Activated CD8-positive, alpha-beta T cell treated with anti-CD3 and anti-CD28 coated beads for 36 hours (primary cell): ENCODE data around the gene COL8A1. TPM values are rescaled to one million over a fixed set of nuclear protein-coding genes. Genes with fewer than 3 reads are reported as not detected.

Source experiments
- ATAC-seq: fragments of 200-7000 bp; cut with Tn5 transposase; one replicate; pipeline ENCODE4 v1.10.0; 2021; ENCODE audit warnings: mild to moderate bottlenecking, moderate library complexity
- CTCF ChIA-PET: fragments of 350-600 bp; sonication (Branson Sonifier 250); formaldehyde crosslinking; loops from one replicate; lab custom pipeline; 2021; ENCODE audit warnings: antibody characterized with exemption; lab: Charles Lee
- POLR2A ChIA-PET: fragments of 350-600 bp; sonication (Branson Sonifier 250); formaldehyde crosslinking; loops from one replicate; lab custom pipeline; 2021; ENCODE audit warnings: antibody characterized with exemption; lab: Charles Lee
- DNase-seq: peaks from one replicate; pipeline ENCODE4 v3.0.0-alpha.2; 2020
- H3K27ac Mint-ChIP-seq: one replicate; pipeline ENCODE4 v1.8.0; 2021; ENCODE audit warnings: mild to moderate bottlenecking, mixed read lengths
- H3K27me3 Mint-ChIP-seq: one replicate; pipeline ENCODE4 v1.8.0; 2021; ENCODE audit warnings: mixed read lengths
- H3K36me3 Mint-ChIP-seq: one replicate; pipeline ENCODE4 v1.8.0; 2021; ENCODE audit warnings: low read depth, mixed read lengths
- H3K4me1 Mint-ChIP-seq: one replicate; pipeline ENCODE4 v1.8.0; 2021; ENCODE audit warnings: low read depth, mixed read lengths
- H3K4me3 Mint-ChIP-seq: one replicate; pipeline ENCODE4 v1.8.0; 2021; ENCODE audit warnings: mild to moderate bottlenecking, moderate library complexity, mixed read lengths
- H3K9me3 Mint-ChIP-seq: one replicate; pipeline ENCODE4 v1.8.0; 2021; ENCODE audit warnings: mixed read lengths
- intact Hi-C: fragments of 100-400 bp; cut with micrococcal nuclease; formaldehyde crosslinking; loops from one replicate; pipeline ENCODE4 v1.10.0; 2022
- total RNA-seq, 2 experiments: library from RNA; stranded (reverse); gene quantifications; one replicate each; pipeline ENCODE4 v1.2.3, GENCODE V29; 2021
- TF ChIP-seq, protein P1 (sequence below): fragments of 200-600 bp; IDR thresholded peaks from one replicate; pipeline ENCODE4 v1.8.0; 2022; ENCODE audit warnings: antibody characterized with exemption, mild to moderate bottlenecking

COL8A1 gene
- total RNA-seq, 2 experiments from 2014 or later, result not detected

DNA sequence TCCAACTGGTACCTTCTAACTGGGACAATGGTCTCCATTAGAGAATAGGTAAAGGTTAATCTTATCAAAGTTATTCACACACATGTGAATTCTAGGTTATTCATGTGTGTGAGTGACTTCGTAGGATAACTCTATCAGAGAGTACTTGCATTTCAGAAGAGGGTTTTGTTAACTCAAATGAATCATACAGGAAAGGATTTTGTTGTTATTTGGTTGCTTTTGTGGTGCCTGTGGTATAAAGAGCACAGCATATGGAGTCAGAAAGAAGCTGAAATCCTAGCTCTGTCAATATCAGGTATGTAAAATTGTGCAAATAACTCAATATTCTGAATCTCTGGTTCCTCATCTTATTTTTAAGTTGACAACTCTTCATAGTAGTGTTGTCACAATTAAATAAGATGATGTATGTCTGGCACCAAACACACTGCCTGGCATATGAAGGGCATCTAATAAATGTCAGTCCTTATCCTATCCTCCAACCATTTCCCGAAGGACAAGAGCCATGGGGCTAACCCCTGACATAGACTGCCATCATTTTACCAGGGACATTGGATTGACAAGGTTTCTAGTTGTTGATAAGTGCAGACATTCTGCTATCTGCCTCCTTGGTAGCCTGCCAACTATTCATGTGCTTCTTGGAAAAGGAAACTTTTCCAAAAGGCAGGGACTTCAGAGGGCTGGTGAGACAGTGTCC is 130.6 kb downstream of the COL8A1 start:
- CTCF ChIA-PET, result interaction anchor here (1.0 kb wide), 1 partner anchor 124 kb away, joined by 3 read pairs; no protein-coding TSS in a partner anchor
- TF ChIP-seq, protein P1, sequence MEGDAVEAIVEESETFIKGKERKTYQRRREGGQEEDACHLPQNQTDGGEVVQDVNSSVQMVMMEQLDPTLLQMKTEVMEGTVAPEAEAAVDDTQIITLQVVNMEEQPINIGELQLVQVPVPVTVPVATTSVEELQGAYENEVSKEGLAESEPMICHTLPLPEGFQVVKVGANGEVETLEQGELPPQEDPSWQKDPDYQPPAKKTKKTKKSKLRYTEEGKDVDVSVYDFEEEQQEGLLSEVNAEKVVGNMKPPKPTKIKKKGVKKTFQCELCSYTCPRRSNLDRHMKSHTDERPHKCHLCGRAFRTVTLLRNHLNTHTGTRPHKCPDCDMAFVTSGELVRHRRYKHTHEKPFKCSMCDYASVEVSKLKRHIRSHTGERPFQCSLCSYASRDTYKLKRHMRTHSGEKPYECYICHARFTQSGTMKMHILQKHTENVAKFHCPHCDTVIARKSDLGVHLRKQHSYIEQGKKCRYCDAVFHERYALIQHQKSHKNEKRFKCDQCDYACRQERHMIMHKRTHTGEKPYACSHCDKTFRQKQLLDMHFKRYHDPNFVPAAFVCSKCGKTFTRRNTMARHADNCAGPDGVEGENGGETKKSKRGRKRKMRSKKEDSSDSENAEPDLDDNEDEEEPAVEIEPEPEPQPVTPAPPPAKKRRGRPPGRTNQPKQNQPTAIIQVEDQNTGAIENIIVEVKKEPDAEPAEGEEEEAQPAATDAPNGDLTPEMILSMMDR, result no peak
- Mint-ChIP-seq H3K36me3 (no peaks in the 10 kb centered on the region), H3K27me3 (peaks cover 5% of the 10 kb centered on the region), H3K4me1 (no peaks in the 10 kb centered on the region), H3K4me3 (no peak overlapping the region), H3K27ac (no peak overlapping the region), H3K9me3 (no peaks in the 10 kb centered on the region)
- no peak for DNase-seq
- POLR2A ChIA-PET, result no interaction called here
- no peak for ATAC-seq
- intact Hi-C loops, result no loop called here

DNA sequence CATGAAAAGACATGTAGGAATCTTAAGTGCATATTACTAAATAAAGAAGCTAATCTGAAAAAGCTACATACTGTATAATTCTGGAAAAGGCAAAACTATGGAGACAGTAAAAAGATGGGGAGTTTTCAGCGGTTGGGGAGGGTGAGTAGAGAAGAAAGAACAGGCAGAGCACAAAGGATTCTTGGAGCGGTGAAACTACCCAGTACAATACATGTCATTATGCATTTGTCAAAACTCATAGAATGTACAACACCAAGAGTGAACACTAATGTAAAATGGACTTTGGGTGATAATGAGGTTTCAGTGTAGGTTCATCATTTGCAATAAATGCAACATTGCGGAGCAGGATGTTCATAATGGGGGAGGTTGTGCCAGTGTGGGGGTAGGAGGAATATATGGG is 133.8 kb downstream of the COL8A1 start:
- ATAC-seq (no peak), DNase-seq (no peak)
- H3K4me1 Mint-ChIP-seq, result no peaks in the 10 kb centered on the region
- H3K4me3 Mint-ChIP-seq, result no peak overlapping the region
- TF ChIP-seq, protein P1, result no peak
- intact Hi-C loops, result no loop called here
- H3K27me3 Mint-ChIP-seq, result peaks cover 4% of the 10 kb centered on the region
- H3K9me3 Mint-ChIP-seq, result no peaks in the 10 kb centered on the region
- POLR2A ChIA-PET, result no interaction called here
- CTCF ChIA-PET, result no interaction called here
- no peak overlapping the region for H3K27ac Mint-ChIP-seq
- no peaks in the 10 kb centered on the region for H3K36me3 Mint-ChIP-seq

GRCh38 chr3:99772671-99773070 is 134.3 kb downstream of the COL8A1 start:
- TF ChIP-seq, protein P1, result no peak
- Mint-ChIP-seq H3K27me3 (peaks cover 6% of the 10 kb centered on the region), H3K9me3 (no peaks in the 10 kb centered on the region), H3K4me3 (no peak overlapping the region), H3K4me1 (no peaks in the 10 kb centered on the region), H3K27ac (no peak overlapping the region), H3K36me3 (no peaks in the 10 kb centered on the region)
- CTCF ChIA-PET, result no interaction called here
- DNase-seq, result no peak
- ATAC-seq, result no peak
- intact Hi-C loops, result no loop called here
- POLR2A ChIA-PET, result no interaction called here

DNA sequence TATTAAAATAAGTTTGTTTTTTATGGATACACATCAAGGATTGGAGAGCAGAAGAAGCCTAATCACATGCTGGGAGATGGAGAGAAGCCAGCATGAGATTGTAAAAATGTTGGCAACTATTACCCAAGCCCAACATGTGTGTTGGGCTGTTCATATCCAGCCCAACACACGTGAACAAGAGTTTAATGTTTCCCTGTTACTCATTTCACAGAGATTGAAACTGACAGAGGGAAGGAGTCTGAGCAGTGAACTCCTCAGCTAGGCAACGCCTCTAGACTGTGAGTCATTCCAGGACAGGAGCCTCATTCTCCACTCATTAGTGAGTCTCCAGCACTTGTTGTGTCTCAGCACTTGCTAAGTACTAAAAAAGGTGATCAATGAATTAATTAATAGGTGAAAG is 136.1 kb downstream of the COL8A1 start:
- POLR2A ChIA-PET, result no interaction called here
- CTCF ChIA-PET, result no interaction called here
- peak; percentile 2 for DNase-seq
- no peaks in the 10 kb centered on the region for H3K9me3 Mint-ChIP-seq
- ATAC-seq, result peak; percentile 49
- H3K4me1 Mint-ChIP-seq, result no peaks in the 10 kb centered on the region
- H3K27ac Mint-ChIP-seq, result no peak overlapping the region
- peaks cover 12% of the 10 kb centered on the region for H3K27me3 Mint-ChIP-seq
- no peak overlapping the region for H3K4me3 Mint-ChIP-seq
- TF ChIP-seq, protein P1, result no peak
- intact Hi-C loops, result no loop called here
- H3K36me3 Mint-ChIP-seq, result no peaks in the 10 kb centered on the region

DNA sequence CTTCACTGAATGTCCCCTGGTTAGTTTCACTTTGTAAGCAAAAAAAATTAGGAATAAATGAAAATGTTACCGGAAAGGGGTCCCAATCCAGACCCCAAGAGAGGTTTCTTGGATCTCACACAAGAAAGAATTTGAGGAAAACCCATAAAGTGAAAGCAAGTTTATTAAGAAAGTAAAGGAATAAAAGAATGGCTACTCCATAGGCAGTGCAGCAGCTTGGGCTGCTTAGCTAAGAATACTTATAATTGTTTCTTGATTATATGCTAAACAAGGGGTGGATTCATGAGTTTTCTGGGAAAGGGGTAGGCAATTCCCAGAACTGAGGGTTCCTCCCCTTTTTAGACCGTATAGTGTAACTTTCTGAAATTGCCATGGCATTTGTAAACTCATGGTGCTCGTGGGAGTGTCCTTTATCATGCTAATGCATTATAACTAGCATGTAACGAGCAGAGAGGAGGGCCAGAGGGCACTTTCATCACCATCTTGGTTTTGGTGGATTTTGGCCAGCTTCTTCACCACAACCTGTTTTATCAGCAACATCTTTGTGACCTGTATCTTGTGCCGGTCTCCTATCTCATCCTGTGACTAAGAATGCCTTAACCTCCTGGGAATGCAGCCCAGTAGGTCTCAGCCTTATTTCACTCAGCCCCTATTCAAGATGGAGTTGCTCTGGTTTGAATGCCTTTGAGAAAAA is 138.3 kb downstream of the COL8A1 start:
- Mint-ChIP-seq H3K9me3 (no peaks in the 10 kb centered on the region), H3K4me3 (no peak overlapping the region), H3K27ac (no peak overlapping the region), H3K36me3 (no peaks in the 10 kb centered on the region), H3K27me3 (peaks cover 24% of the 10 kb centered on the region), H3K4me1 (no peaks in the 10 kb centered on the region)
- ChIA-PET CTCF (interaction anchor here (1.3 to 1.6 kb wide), 2 partner anchors 12 to 32 kb away, joined by 3 to 4 read pairs; no protein-coding TSS in a partner anchor), POLR2A (no interaction called here)
- DNase-seq, result no peak
- intact Hi-C loops, result no loop called here
- no peak for ATAC-seq
- TF ChIP-seq, protein P1, result no peak
